AG20443 (cell line): ENCODE measurements around the gene ZDHHC6.
"Not testable (repeated sequence)": the region's sequence is repeated elsewhere in the genome, so short reads cannot be mapped to it uniquely, and the experiment has no call there.

Source experiments
- DNase-seq: peaks from one replicate; pipeline ENCODE4 v3.0.0; 2012; ENCODE audit warnings: low spot score, mixed read lengths

The ZDHHC6 gene

DNA sequence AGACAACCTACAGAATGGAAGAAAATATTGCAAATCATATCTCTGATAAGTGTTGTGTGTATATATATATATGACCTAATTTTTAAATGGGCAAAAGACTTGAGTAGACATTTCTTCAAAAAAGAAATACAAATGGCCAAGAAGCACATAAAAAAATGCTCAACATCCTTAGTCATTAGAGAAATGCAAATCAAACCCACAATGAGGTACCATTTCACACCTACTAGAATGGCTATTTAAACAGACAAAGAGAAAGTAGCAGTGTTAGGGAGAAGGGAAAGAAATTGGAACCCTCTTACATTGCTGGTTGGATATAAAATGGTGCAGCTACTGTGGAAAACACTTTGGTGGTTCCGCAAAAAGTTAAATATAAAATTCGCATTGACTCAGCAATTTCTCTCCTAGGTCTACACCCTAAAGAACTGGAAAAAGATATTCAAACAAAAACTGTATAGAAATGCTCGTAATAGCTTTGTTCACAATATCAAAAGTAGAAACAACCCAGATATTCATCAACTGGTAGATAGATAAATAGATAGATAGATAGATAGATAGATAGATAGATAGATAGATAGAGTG, 56.5 kb downstream of the ZDHHC6 start:
- no peak for DNase-seq

DNA sequence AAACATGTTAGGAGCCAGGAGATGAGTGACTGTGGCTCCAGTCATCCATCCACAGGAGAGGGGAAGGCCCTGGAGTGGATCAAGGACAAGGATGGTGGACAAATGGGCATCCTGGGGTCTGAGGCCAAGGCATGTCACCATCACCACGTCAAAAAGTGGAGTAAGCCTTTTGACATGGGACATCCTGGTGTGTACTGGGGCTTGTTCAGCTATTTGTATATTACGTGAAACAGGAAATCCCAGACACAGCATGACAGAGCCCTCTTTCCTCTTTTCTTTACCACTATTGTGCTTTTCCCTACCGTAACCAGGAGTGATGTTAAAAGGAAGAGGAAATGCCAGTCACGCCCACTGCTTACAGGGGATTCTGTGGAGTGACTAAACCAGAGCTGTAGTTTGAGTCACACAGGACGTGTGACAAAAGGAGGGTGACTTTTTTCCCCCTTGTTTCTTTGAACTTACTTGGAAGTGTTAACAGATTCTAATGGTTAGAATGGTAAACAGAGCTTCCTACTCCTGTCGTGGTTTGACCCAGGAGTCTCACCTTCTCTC, 57.4 kb downstream of the ZDHHC6 start:
- DNase-seq, result peak; percentile 58

- no peak for DNase-seq
These were observed 58.2 kb downstream of the ZDHHC6 start for GRCh38 chr10:112388548-112388947.

- not testable (repeated sequence) for DNase-seq
These were observed 58.7 kb downstream of the ZDHHC6 start for GRCh38 chr10:112388056-112388455.

- no peak for DNase-seq
These were observed 61.5 kb downstream of the ZDHHC6 start for GRCh38 chr10:112385201-112385600.

DNA sequence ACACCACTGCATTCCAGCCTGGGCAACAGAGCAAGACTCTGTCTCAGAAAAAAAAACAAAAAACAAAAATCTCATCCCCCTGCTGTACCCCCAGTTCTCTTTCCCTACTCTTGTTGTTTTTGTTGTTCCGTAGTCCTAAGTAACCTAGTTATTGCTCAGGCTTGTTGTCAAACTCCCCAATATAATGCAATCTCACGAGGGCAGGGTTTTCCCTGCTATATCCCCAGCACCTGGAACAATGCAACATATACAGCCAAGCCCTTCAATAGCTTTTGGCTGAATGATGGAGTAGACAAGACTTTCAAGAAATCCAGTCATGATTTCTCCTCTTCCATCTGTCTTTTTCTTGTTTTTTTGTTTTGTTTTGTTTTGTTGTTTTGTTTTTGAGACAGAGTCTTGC, 62.6 kb downstream of the ZDHHC6 start:
- no peak for DNase-seq

- peak; percentile 64 for DNase-seq
These were observed 63.4 kb downstream of the ZDHHC6 start for GRCh38 chr10:112383325-112383724.

DNA sequence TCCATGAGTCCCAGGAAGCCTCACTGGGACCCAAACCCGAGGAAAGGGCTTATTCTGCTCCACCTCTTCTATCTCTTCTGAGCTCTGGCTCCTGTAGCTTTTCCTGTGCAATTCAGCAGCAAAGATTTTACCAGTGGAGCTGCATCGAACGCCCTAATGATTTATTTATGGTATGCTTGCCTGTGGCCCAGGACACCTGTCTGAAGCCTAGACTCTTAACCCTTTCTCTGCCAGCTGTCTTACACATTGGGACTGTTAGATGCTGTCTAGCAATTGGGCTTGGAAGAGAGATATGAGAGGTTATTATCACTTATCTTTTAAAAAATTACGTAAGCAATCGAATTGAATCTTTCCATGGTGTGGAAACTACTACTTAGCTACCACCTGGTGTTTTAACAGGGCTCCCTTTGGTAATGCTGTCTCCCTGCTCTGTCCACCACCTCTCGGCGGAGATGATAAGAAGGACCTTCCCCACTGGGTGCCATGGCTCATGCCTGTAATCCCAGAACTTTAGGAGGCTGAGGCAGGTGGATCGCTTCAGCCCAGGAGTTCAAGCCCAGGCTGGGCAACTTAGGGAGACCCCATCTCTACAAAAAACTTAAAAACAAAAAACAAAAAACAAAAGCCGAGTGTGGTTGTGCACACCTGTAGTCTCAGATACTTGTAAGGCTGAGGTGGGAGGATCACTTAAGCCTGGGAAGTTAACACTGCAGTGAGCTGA, 64.0 kb downstream of the ZDHHC6 start:
- no peak for DNase-seq
